GM06990 (cell line): ENCODE results near the gene EGR1.

Experiments
- DNase-seq: peaks from one replicate; pipeline ENCODE4 v3.0.0-alpha.2; 2011; ENCODE audit not compliant: insufficient read length; ENCODE audit errors: extremely low read depth
- H3K27me3 ChIP-seq: replicated peaks from 2 replicates; pipeline ENCODE4 v1.6.0; 2011; ENCODE audit warnings: low read length; ENCODE audit not compliant: control insufficient read depth, insufficient read depth
- H3K36me3 ChIP-seq: 2 replicates; pipeline ENCODE4 v1.5.1; 2011; ENCODE audit warnings: low read length; ENCODE audit not compliant: control insufficient read depth, insufficient read depth
- H3K4me3 ChIP-seq: replicated peaks from 2 replicates; pipeline ENCODE4 v1.5.1; 2011; ENCODE audit warnings: low read depth, mild to moderate bottlenecking, control low read depth, low read length
- CTCF ChIP-seq: IDR thresholded peaks from 2 replicates; pipeline ENCODE4 v1.5.1; 2011; ENCODE audit warnings: low read length, control low read depth, mild to moderate bottlenecking, inconsistent platforms; ENCODE audit not compliant: insufficient read depth, poor library complexity, severe bottlenecking

EGR1 gene

GRCh38 chr5:138458384-138458783 lies 6.9 kb upstream of the EGR1 start:
- no peaks in the 10 kb centered on the region for H3K36me3 ChIP-seq
- TF ChIP-seq CTCF, result no peak
- no peak for DNase-seq
- no peak overlapping the region for H3K4me3 ChIP-seq
- H3K27me3 ChIP-seq, result no peaks in the 10 kb centered on the region

- no peaks in the 10 kb centered on the region for H3K36me3 ChIP-seq
- DNase-seq, result no peak
- H3K27me3 ChIP-seq, result no peaks in the 10 kb centered on the region
- no peak for TF ChIP-seq CTCF
- no peak overlapping the region for H3K4me3 ChIP-seq
These were observed 6.4 kb upstream of the EGR1 start for GRCh38 chr5:138458856-138459255.

- peak; percentile 54 for DNase-seq
- H3K36me3 ChIP-seq, result no peaks in the 10 kb centered on the region
- H3K4me3 ChIP-seq, result no peak overlapping the region
- no peaks in the 10 kb centered on the region for H3K27me3 ChIP-seq
- TF ChIP-seq CTCF, result no peak
These were observed 5.9 kb upstream of the EGR1 start for GRCh38 chr5:138459311-138459933.

- no peak for TF ChIP-seq CTCF
- H3K4me3 ChIP-seq, result no peak overlapping the region
- no peaks in the 10 kb centered on the region for H3K36me3 ChIP-seq
- DNase-seq, result no peak
- no peaks in the 10 kb centered on the region for H3K27me3 ChIP-seq
These were observed 5.1 kb upstream of the EGR1 start for GRCh38 chr5:138460032-138460693.

GRCh38 chr5:138461343-138462125 lies 3.7 kb upstream of the EGR1 start:
- no peak overlapping the region for H3K4me3 ChIP-seq

More at GRCh38 chr5:138461343-138462125, 3.7 kb upstream of the EGR1 start:
- Histone ChIP-seq H3K36me3 (no peaks in the 10 kb centered on the region), H3K27me3 (no peaks in the 10 kb centered on the region; the same call in 1 of the 2 replicates)
- TF ChIP-seq CTCF, result no peak
- DNase-seq, result no peak
